ENCODE data around the gene NINL. TPM values are rescaled to one million over a fixed set of nuclear protein-coding genes. Genes with fewer than 3 reads are reported as not detected.

NINL gene
- total RNA-seq, 1 experiment from 2014 or later: 7.2 TPM

DNA sequence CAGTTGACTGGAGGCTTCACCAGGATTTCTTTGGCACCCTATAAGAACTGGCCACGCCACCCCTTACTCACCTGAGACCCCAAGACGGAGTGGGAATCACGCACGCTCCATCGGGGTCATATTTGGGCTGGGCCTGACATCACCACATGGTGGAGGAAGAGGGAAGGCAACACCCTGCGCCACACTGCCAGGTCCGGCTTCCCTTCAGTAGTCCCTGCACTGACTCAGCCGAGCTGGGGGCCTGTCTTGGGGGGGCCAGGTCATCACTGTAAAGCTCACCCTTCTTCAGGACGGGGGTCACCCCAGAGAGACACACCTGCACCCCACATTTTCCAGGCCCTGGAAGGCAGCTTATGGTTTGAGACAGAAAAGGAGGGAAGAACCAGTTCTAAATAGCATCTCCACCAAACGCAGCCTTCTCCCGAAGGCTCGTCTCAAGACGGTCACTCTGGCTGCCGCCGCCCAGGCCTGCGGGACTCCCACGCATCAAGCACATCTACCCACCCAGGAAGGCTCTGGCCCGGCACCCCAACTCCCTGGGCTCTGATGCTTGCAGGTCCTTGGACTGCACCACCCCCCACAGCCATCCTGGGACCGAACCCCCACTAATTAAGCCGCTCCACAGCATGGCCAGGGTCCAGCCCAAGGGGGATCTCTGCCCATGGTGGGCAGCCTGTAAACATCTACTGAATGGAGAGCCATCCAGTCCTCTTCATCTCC lies 126.1 kb downstream of the NINL start:
- H3K4me3 ChIP-seq (replicated peaks in 1 of 2; ENCODE audit: low read depth in 1 of 2, low read length in 2 of 2): no peak overlapping the region
- H2AFZ ChIP-seq (ENCODE audit: low read depth, low read length, poor library complexity, severe bottlenecking): no peak overlapping the region
- no peaks in the 10 kb centered on the region; a peak in 1 of 4 replicates for H3K36me3 ChIP-seq (ENCODE audit: control insufficient read depth in 1 of 2, insufficient read depth in 2 of 2, low read length in 2 of 2)
- CTCF ChIA-PET: no interaction called here
- RAD21 ChIA-PET (ENCODE audit: low non-redundant PET in 1 of 2, low total read pairs in 2 of 2, uncharacterized antibody in 2 of 2, unreplicated experiment in 2 of 2): no interaction called here
- H4K20me1 ChIP-seq (ENCODE audit: insufficient read depth): no peaks in the 10 kb centered on the region
- no peak for DNase-seq (ENCODE audit: low read depth, low spot score)
- H3K9me2 ChIP-seq (ENCODE audit: insufficient read depth): no peaks in the 10 kb centered on the region
- no peaks in the 10 kb centered on the region for H3K27me3 ChIP-seq (ENCODE audit: insufficient read depth, low read length)
- no peak overlapping the region for H3K4me2 ChIP-seq (ENCODE audit: low read length)
- TF ChIP-seq POLR2A (IDR thresholded peaks at IDR 0.05; ENCODE audit: borderline replicate concordance, extremely low read depth, insufficient read depth, insufficient read length) (no peak), EZH2 (IDR thresholded peaks at IDR 0.05) (no peak), EGR1 (IDR thresholded peaks at IDR 0.05; ENCODE audit: low read depth) (no peak), RAD21 (IDR thresholded peaks at IDR 0.05; ENCODE audit: low read depth) (no peak), JUND (IDR thresholded peaks at IDR 0.05) (no peak), SP1 (IDR thresholded peaks at IDR 0.05; ENCODE audit: low read depth) (no peak), CEBPB (IDR thresholded peaks at IDR 0.05; ENCODE audit: low read depth) (no peak), CBX3 (IDR thresholded peaks at IDR 0.05; ENCODE audit: low read depth) (no peak), ZNF274 (IDR thresholded peaks at IDR 0.05; ENCODE audit: low read depth, low read length) (no peak), FOSL1 (IDR thresholded peaks at IDR 0.05; ENCODE audit: low read depth) (no peak)
- TF ChIP-seq, protein P1, sequence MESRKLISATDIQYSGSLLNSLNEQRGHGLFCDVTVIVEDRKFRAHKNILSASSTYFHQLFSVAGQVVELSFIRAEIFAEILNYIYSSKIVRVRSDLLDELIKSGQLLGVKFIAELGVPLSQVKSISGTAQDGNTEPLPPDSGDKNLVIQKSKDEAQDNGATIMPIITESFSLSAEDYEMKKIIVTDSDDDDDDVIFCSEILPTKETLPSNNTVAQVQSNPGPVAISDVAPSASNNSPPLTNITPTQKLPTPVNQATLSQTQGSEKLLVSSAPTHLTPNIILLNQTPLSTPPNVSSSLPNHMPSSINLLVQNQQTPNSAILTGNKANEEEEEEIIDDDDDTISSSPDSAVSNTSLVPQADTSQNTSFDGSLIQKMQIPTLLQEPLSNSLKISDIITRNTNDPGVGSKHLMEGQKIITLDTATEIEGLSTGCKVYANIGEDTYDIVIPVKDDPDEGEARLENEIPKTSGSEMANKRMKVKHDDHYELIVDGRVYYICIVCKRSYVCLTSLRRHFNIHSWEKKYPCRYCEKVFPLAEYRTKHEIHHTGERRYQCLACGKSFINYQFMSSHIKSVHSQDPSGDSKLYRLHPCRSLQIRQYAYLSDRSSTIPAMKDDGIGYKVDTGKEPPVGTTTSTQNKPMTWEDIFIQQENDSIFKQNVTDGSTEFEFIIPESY (IDR thresholded peaks at IDR 0.05; ENCODE audit: extremely low read depth, insufficient replicate concordance, low read length): no peak
- TF ChIP-seq, protein P2, sequence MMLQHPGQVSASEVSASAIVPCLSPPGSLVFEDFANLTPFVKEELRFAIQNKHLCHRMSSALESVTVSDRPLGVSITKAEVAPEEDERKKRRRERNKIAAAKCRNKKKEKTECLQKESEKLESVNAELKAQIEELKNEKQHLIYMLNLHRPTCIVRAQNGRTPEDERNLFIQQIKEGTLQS (IDR thresholded peaks at IDR 0.05): no peak
- TF ChIP-seq, protein P3, sequence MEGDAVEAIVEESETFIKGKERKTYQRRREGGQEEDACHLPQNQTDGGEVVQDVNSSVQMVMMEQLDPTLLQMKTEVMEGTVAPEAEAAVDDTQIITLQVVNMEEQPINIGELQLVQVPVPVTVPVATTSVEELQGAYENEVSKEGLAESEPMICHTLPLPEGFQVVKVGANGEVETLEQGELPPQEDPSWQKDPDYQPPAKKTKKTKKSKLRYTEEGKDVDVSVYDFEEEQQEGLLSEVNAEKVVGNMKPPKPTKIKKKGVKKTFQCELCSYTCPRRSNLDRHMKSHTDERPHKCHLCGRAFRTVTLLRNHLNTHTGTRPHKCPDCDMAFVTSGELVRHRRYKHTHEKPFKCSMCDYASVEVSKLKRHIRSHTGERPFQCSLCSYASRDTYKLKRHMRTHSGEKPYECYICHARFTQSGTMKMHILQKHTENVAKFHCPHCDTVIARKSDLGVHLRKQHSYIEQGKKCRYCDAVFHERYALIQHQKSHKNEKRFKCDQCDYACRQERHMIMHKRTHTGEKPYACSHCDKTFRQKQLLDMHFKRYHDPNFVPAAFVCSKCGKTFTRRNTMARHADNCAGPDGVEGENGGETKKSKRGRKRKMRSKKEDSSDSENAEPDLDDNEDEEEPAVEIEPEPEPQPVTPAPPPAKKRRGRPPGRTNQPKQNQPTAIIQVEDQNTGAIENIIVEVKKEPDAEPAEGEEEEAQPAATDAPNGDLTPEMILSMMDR (IDR thresholded peaks at IDR 0.05 in 2 of 3, conservative IDR thresholded peaks at IDR 0.05 in 1 of 3; ENCODE audit: borderline replicate concordance in 1 of 3, insufficient read depth in 1 of 3, low read depth in 2 of 3, low read length in 2 of 3): no peak
- no TSS peak for BruUV-seq (replicated peaks)
- H3K79me2 ChIP-seq (ENCODE audit: insufficient read depth, low read length): no peaks in the 10 kb centered on the region
- H3K27ac ChIP-seq (ENCODE audit: low read depth, low read length): no peak overlapping the region
- no peaks in the 10 kb centered on the region for H3K9me3 ChIP-seq (ENCODE audit: control insufficient read depth in 1 of 2, insufficient read depth in 1 of 2, low read depth in 1 of 2, low read length in 2 of 2)
- H3K9ac ChIP-seq (ENCODE audit: low read length): no peak overlapping the region
- intact Hi-C loops (cut with micrococcal nuclease): no loop called here
- H3K4me1 ChIP-seq (ENCODE audit: control insufficient read depth in 1 of 2, insufficient read depth in 2 of 2, low read length in 2 of 2): no peaks in the 10 kb centered on the region
- POLR2A ChIA-PET: no interaction called here
- ATAC-seq: no peak
